ENCODE results near the gene CFAP77.

GRCh38 chr9:132548751-132549640, 139.0 kb downstream of the CFAP77 start:
- no peak for TF ChIP-seq EZH2 (IDR thresholded peaks at IDR 0.05; ENCODE audit: insufficient read depth, poor library complexity, severe bottlenecking)
- TF ChIP-seq EZH2phosphoT487 (IDR thresholded peaks at IDR 0.05; ENCODE audit: insufficient read depth, low read depth), result no peak
